Thyroid gland (tissue), 4 donors: ENCODE data around the gene FDCSP.

Experiments used
- POLR2A ChIP-seq, 2 donors: fragments of 450-650 bp; IDR thresholded peaks; one replicate each; pipeline ENCODE4 v1.6.1; 2017; ENCODE audit warnings: antibody characterized with exemption in 2 of 2, mild to moderate bottlenecking in 2 of 2, moderate library complexity in 1 of 2
- TF ChIP-seq, protein P1 (sequence below), 6 experiments: fragments of 200-600 bp in 3 of 6; fragments of 450-650 bp in 3 of 6; sonication (generic) in 3 of 6; IDR thresholded peaks; one replicate each; pipeline ENCODE4 v1.5.1; 2016 to 2019; ENCODE audit warnings: antibody characterized with exemption in 6 of 6, mild to moderate bottlenecking in 2 of 6, inconsistent platforms in 1 of 6, moderate library complexity in 1 of 6

DNA sequence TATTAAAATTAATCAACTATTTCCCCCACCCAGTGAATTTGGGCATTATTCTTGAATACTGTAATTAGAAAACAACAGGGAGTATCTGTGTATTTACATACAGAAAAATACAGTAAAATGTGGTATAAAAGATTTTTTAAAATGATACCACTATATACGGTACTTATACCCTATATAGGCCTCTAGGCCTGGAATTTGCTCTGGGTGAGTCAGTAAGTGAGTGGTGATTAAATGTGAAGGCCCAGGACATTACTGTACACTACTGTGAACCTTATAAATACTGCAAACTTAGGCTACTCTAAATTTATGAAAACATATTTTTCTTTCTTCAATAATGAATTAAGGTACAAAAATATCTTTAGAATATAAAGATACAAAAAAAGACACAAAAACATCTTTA lies 10.2 kb downstream of the FDCSP start:
- TF ChIP-seq, protein P1, sequence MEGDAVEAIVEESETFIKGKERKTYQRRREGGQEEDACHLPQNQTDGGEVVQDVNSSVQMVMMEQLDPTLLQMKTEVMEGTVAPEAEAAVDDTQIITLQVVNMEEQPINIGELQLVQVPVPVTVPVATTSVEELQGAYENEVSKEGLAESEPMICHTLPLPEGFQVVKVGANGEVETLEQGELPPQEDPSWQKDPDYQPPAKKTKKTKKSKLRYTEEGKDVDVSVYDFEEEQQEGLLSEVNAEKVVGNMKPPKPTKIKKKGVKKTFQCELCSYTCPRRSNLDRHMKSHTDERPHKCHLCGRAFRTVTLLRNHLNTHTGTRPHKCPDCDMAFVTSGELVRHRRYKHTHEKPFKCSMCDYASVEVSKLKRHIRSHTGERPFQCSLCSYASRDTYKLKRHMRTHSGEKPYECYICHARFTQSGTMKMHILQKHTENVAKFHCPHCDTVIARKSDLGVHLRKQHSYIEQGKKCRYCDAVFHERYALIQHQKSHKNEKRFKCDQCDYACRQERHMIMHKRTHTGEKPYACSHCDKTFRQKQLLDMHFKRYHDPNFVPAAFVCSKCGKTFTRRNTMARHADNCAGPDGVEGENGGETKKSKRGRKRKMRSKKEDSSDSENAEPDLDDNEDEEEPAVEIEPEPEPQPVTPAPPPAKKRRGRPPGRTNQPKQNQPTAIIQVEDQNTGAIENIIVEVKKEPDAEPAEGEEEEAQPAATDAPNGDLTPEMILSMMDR (IDR thresholded peaks at IDR 0.05): no peak
- no peak for TF ChIP-seq POLR2A (IDR thresholded peaks at IDR 0.05)
